GM18502 (cell line): ENCODE data around the gene TUBGCP3.
"Not testable (repeated sequence)": the region's sequence is repeated elsewhere in the genome, so short reads cannot be mapped to it uniquely, and the experiment has no call there.

Experiments
- ATAC-seq: cut with Tn5 transposase; IDR thresholded peaks from one replicate; pipeline ENCODE4 v1.9.1; 2021; ENCODE audit warnings: mild to moderate bottlenecking; ENCODE audit not compliant: unreplicated experiment, poor library complexity

The TUBGCP3 gene

GRCh38 chr13:112580912-112581311, 7.0 kb downstream of the TUBGCP3 start:
- no peak for ATAC-seq

GRCh38 chr13:112580211-112580610, 7.7 kb downstream of the TUBGCP3 start:
- ATAC-seq = no peak

GRCh38 chr13:112579310-112579843, 8.6 kb downstream of the TUBGCP3 start:
- no peak for ATAC-seq

GRCh38 chr13:112576768-112577167, 11.2 kb downstream of the TUBGCP3 start:
- no peak for ATAC-seq

DNA sequence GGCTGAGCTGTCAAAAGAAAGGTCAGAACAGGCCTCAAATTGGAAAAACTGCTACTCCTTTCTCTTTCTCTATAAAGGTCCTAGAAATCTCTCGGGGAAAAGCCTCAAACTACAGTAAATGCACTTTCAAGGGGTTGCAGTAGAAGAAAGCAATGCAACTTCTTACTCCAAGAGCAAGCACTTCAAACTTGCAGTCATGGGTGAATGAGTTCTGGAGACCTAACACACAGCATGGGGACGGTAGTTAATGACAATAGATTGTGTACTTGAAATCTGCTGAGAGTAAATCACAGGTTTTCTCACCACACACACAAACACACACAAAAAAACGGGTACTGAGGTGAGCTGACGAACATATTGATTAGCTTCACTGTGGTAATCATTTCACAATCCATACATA, 11.8 kb downstream of the TUBGCP3 start:
- ATAC-seq = no peak

- no peak for ATAC-seq
Measured at GRCh38 chr13:112575675-112576074, 12.3 kb downstream of the TUBGCP3 start.

DNA sequence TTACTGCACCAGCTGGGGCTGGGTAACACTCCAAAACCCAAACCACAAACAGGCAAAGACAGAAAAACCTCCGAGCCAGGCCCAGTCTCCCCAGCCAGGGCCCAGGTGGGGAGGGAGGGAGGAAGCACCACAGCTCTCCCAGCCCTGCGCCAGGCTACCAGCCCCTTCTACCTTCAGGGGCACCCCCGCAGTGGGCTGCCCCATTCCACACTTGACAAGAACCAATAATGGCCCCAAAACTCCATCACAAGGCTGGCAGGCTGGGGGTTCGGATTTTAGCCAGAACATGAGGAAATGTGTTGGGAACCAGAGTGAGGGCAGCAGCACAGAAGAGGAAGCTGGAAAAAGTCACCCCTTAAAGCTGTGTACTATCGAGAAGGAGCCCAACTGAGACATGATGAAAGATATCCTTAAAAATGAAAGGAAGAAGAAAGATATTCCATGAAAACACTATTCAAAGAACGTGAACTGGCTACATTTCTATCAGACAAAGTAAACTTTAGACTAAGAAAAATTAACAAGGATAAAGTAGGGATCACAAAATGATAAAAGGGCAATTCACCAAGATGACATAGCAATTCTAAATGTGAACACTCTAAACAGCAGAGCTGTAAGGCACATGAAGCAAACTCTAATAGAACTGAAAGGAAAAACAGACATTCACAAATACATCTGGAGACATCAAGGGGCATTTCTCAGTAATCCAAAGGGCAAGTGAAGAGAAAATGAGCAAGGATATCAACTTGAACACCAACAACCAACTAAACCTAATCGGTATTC, 12.9 kb downstream of the TUBGCP3 start:
- ATAC-seq = no peak

DNA sequence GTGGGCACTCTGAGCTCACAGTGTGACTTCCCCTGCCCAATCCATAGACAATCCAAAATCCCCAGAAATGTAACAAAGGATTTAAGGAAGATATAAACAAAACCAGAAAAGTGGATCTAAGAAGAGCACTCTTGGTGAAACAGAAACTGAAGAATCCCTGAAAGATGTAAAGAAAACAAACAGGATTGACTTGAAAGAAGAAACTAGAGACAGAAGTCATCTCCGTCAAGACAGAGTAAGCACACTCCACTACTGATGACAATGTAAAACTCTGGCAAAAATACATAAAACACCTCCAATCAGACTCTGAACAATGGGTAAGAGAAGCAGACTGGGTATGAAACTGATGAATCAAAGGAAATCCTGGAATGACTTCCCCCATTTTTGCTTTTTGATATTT, 13.5 kb downstream of the TUBGCP3 start:
- no peak for ATAC-seq

- ATAC-seq = no peak
Measured at GRCh38 chr13:112573710-112574109, 14.2 kb downstream of the TUBGCP3 start.

DNA sequence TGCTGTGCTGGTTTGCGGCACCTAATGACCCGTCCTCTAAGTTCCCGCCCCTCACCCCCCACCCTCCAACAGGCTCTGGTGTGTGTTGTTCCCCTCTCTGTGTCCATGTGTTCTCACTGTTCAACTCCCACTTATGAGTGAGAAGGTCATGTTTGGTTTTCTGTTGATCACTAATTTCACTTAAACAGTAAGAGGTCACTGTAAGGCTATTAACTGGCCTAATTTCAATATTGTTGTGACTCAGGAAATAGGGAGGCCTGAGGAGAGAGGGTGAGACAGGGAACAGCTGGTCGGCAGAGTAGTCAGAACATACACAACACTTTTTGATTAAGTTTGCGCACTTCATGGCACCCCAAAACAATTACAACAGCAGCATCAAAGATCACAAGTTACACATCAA, 15.6 kb downstream of the TUBGCP3 start:
- no peak for ATAC-seq

DNA sequence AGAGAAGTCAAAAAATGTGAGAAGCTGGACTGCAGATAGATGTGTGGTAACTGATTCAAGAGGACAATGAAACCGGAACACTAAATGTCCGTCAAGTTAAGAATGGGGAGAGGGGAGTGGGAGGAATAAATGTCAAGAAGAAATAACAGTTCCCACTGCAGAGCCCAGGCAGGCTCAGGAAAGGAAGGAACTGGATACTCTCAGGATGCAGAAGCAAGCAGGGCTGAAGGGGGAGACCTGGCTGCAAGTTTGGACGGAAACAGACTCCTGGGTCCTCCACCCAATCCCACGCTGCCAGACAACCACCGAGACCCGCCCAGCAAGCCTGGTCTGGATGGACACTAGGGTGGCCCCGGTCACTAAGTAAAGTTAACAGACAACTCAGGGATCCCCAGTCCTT, 18.1 kb downstream of the TUBGCP3 start:
- no peak for ATAC-seq

GRCh38 chr13:112567161-112567862, 20.6 kb downstream of the TUBGCP3 start:
- ATAC-seq = no peak

- ATAC-seq = no peak
Measured at GRCh38 chr13:112562786-112563383, 25.1 kb downstream of the TUBGCP3 start.

- ATAC-seq = no peak
Measured at GRCh38 chr13:112562254-112562653, 25.7 kb downstream of the TUBGCP3 start.

DNA sequence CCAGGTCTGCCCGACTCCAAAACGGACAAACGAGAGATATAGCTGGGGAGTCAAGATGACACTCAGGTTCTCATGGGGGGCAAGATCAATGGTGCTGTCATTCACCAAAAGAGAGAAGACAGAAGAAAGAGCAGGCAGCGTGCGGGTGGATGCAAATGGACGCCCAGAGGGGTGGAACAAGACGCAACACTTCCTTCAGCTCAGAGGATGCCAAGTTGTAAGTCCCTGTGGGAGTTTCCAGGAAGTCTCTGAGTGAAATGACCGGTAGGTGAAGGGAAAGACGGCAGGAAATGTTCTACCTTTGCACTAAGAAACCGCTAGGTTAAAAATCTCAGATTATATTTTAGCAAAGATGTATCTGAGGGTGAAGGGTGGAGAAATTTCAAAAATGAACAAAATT, 26.5 kb downstream of the TUBGCP3 start:
- ATAC-seq = no peak

DNA sequence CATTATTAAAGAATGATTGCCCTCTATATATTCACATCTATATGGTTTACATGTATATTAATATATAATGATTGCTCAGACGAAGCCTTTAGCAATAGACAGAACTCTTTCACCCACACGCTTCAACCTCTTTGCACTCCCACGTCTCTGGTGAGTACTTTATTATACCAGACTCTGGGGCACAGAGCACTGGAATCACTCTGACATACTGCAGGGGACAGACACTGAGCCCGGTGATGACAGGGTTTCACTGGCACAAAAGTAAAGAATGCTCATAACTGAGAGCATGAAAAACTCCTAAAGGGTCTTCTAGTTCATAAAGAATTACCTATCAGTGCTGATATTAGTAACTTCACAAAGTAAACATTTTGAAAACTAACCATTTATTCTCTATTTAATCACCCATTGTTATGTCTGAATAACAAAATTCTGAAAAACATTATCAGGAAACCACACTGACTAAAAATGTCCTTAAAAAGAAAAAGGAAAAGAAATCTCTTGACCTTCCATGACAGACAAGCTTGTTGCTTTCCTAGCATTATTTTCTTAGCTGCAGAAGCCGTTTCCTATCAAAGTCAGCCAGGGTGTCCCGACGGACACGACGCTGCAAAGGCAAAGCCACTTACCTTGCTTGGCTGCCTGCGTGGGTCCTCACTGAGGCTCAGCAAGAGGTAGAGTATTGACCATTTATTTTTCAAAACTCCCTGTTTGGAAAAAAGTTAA, 29.1 kb downstream of the TUBGCP3 start:
- ATAC-seq = no peak

GRCh38 chr13:112556600-112556999, 31.4 kb downstream of the TUBGCP3 start:
- no peak for ATAC-seq

DNA sequence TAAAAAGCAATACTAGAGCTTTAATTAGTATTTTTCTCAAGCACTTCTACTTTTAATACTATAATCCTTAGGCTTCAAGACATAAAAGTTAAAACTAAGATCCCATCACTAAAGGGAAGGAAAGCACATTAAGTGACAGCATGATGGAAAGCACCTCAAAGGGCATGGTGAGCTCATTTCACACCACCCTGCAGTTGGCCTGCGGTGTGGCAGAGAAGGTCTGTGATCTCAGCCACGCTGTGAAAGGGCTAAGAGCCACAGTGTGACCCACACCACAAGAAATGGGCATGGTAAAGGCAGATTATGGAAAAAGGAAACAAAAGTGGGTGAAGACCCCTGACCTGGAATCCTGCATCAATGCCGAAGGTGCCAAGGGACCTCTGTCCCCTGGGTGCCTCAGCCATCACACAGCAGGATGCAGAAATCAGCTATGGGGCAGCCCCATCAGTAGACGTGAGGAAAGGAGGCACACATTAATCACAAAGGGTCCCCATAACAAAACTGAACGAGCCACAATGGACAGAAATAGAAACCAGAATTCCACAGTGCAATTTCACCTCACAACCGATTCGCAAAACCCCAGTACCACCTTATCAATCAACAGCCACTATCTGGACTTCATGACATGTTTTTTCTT, 33.6 kb downstream of the TUBGCP3 start:
- no peak for ATAC-seq

DNA sequence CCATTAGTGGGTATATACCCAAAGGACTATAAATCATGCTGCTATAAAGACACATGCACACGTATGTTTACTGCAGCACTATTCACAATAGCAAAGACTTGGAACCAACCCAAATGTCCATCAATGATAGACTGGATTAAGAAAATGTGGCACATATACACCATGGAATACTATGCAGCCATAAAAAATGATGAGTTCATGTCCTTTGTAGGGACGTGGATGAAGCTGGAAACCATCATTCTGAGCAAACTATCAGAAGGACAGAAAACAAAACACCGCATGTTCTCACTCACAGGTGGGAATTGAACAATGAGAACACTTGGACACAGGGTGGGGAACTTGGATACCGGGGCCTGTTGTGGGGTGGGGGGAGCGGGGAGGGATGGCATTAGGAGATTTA, 39.0 kb downstream of the TUBGCP3 start:
- not testable (repeated sequence) for ATAC-seq

DNA sequence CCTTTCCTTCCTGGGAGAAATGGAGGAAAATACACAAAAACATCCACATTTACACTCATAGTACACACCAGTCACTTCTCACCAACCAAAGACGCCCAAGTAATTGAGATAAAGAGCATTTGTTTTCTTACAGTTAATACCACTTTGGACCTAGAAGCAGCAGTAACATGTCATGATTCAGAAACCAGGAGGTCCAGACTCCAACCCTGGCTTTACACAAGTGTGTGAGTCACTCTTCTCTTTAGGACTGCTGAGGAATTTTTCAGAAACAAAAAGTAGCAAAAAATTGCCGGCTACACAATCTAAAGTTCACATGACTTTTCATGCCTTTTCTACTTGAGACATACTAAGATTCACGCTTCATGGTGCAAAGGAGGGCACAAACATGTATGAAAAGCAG, 42.1 kb downstream of the TUBGCP3 start:
- no peak for ATAC-seq
